Middle frontal gyrus (tissue), 1 donor: ENCODE measurements around the gene ZNF764.
A peak's percentile ranks its signal among the peaks of the same experiment; 100 is the strongest.
"Not testable (repeated sequence)": the region's sequence is repeated elsewhere in the genome, so short reads cannot be mapped to it uniquely, and the experiment has no call there.

Experiments
- DNase-seq: peaks from one replicate; pipeline ENCODE4 v3.0.0-alpha.2; 2015; ENCODE audit warnings: low spot score; ENCODE audit errors: extremely low spot score

Gene ZNF764

GRCh38 chr16:30527635-30528178 is 30.5 kb downstream of the ZNF764 start:
- DNase-seq: no peak

- peak; percentile 95 for DNase-seq
Observed at GRCh38 chr16:30526823-30527634, 31.1 kb downstream of the ZNF764 start.

GRCh38 chr16:30526137-30526822 is 31.9 kb downstream of the ZNF764 start, which contains the start of gene ZNF768:
Gene ZNF768, minus strand, starts transcription at chr16:30526566. Its CDS starts 153 bp downstream, at chr16:30526413.
- no peak for DNase-seq

- no peak for DNase-seq
Observed at GRCh38 chr16:30525844-30526136, 32.4 kb downstream of the ZNF764 start.

- no peak for DNase-seq
Observed at GRCh38 chr16:30524575-30525568, 33.3 kb downstream of the ZNF764 start.

- DNase-seq: no peak
Observed at GRCh38 chr16:30523768-30524574, 34.2 kb downstream of the ZNF764 start.

GRCh38 chr16:30522702-30523463 is 35.3 kb downstream of the ZNF764 start:
- not testable (repeated sequence) for DNase-seq

- no peak for DNase-seq
Observed at GRCh38 chr16:30521873-30522641, 36.1 kb downstream of the ZNF764 start.

- no peak for DNase-seq
Observed at GRCh38 chr16:30521476-30521872, 36.7 kb downstream of the ZNF764 start.

- no peak for DNase-seq
Observed at GRCh38 chr16:30519120-30520049, 38.8 kb downstream of the ZNF764 start.

- DNase-seq: no peak
Observed at GRCh38 chr16:30518552-30518951, 39.6 kb downstream of the ZNF764 start.

- DNase-seq: no peak
Observed at GRCh38 chr16:30515275-30515674, 42.9 kb downstream of the ZNF764 start.

GRCh38 chr16:30511509-30511908 is 46.7 kb downstream of the ZNF764 start:
- DNase-seq: no peak

- no peak for DNase-seq
Observed at GRCh38 chr16:30510376-30510938, 47.7 kb downstream of the ZNF764 start.

GRCh38 chr16:30509081-30509765 is 49.0 kb downstream of the ZNF764 start:
- DNase-seq: no peak
